SK-N-SH (cell line): ENCODE measurements around the gene KCTD17. TPM values are rescaled to one million over a fixed set of nuclear protein-coding genes. Genes with fewer than 3 reads are reported as not detected.

Experiments
- CTCF ChIA-PET: fragments of 300-600, 350-600 bp; formaldehyde crosslinking; extraction: SDS; loops from one replicate; lab custom pipeline; 2021; lab: Yijun Ruan, JAX
- POLR2A ChIA-PET: fragments of 350-600 bp; sonication (Branson Sonifier 250); formaldehyde crosslinking; extraction: SDS; loops from one replicate; lab custom pipeline; 2020; ENCODE audit warnings: antibody characterized with exemption, inconsistent platforms; lab: Yijun Ruan, JAX
- DNase-seq: peaks from one replicate; pipeline ENCODE4 v3.0.0; 2012
- H2AFZ ChIP-seq: fragments of 200-600 bp; sonication (generic); 2 replicates; pipeline ENCODE4 v1.8.1; 2016; ENCODE audit warnings: antibody characterized with exemption, mild to moderate bottlenecking, low read depth
- H3F3A ChIP-seq: fragments of 200-600 bp; sonication (generic); replicated peaks from 2 replicates; pipeline ENCODE3; 2016; ENCODE audit warnings: antibody characterized with exemption, mild to moderate bottlenecking; ENCODE audit not compliant: insufficient read depth
- H3K27ac ChIP-seq, 2 experiments: fragments of 200-500 bp in 1 of 2; fragments of 200-600 bp in 1 of 2; sonication (Bioruptor generic) in 1 of 2; sonication (generic), shearing (Covaris generic) in 1 of 2; 2 replicates each; pipeline versions ENCODE4 v1.5.1 to v1.6.1; 2014 to 2016; ENCODE audit warnings: low read depth in 2 of 2, inconsistent platforms in 1 of 2, low read length in 1 of 2, mild to moderate bottlenecking in 1 of 2, mixed read lengths in 1 of 2
- H3K27me3 ChIP-seq: fragments of 200-600 bp; sonication (generic), shearing (Covaris generic); 2 replicates; pipeline ENCODE4 v1.6.1; 2016; ENCODE audit warnings: mixed run types; ENCODE audit not compliant: insufficient read depth
- H3K36me3 ChIP-seq, 2 experiments: fragments of 200-500 bp in 1 of 2; fragments of 200-600 bp in 1 of 2; sonication (Bioruptor generic) in 1 of 2; sonication (generic) in 1 of 2; replicated peaks in 1 of 2; 2 replicates each; pipeline versions ENCODE3 to v1.5.1; 2014 to 2016; ENCODE audit warnings: low read length in 1 of 2, mild to moderate bottlenecking in 1 of 2; ENCODE audit not compliant: insufficient read depth in 2 of 2, control insufficient read depth in 1 of 2
- H3K4me1 ChIP-seq, 2 experiments: fragments of 200-500 bp in 1 of 2; fragments of 200-600 bp in 1 of 2; sonication (Bioruptor generic) in 1 of 2; sonication (generic), shearing (Covaris generic) in 1 of 2; 2 replicates each; pipeline versions ENCODE4 v1.5.1 to v1.6.1; 2014 to 2016; ENCODE audit warnings: low read depth in 1 of 2, low read length in 1 of 2, mixed run types in 1 of 2; ENCODE audit not compliant: insufficient read depth in 2 of 2, control insufficient read depth in 1 of 2
- H3K4me2 ChIP-seq: fragments of 200-600 bp; sonication (generic), shearing (Covaris generic); 2 replicates; pipeline ENCODE4 v1.6.1; 2017; ENCODE audit warnings: mixed run types
- H3K4me3 ChIP-seq, 2 experiments: fragments of 200-500 bp in 1 of 2; fragments of 200-600 bp in 1 of 2; sonication (Bioruptor generic) in 1 of 2; sonication (generic), shearing (Covaris generic) in 1 of 2; 2 replicates each; pipeline versions ENCODE4 v1.5.1 to v1.8.1; 2014 to 2016; ENCODE audit warnings: low read depth in 2 of 2, inconsistent platforms in 1 of 2, low read length in 1 of 2, mild to moderate bottlenecking in 1 of 2, mixed read lengths in 1 of 2, moderate library complexity in 1 of 2
- H3K79me2 ChIP-seq: fragments of 200-600 bp; sonication (generic); 2 replicates; pipeline ENCODE4 v1.8.1; 2017; ENCODE audit warnings: mild to moderate bottlenecking; ENCODE audit not compliant: insufficient read depth
- H3K9ac ChIP-seq: fragments of 200-600 bp; sonication (generic); 2 replicates; pipeline ENCODE4 v1.6.1; 2017; ENCODE audit warnings: mixed run types
- H3K9me2 ChIP-seq: fragments of 200-600 bp; sonication (generic); 2 replicates; pipeline ENCODE4 v1.6.1; 2017; ENCODE audit warnings: mixed run types
- H3K9me3 ChIP-seq: fragments of 200-600 bp; sonication (generic); 2 replicates; pipeline ENCODE4 v1.6.1; 2017; ENCODE audit warnings: mixed run types, mild to moderate bottlenecking, moderate library complexity
- H4K20me1 ChIP-seq: fragments of 200-600 bp; sonication (generic); 2 replicates; pipeline ENCODE4 v1.6.1; 2017; ENCODE audit warnings: mild to moderate bottlenecking, mixed run types; ENCODE audit not compliant: insufficient read depth
- CTCF ChIP-seq: fragments of 200-600 bp; sonication (generic); IDR thresholded peaks from 2 replicates; pipeline ENCODE4 v1.6.1; 2017; ENCODE audit warnings: antibody characterized with exemption, mild to moderate bottlenecking, moderate library complexity
- ELF1 ChIP-seq: IDR thresholded peaks from 2 replicates; pipeline ENCODE4 v1.4.0; 2012
- FOXM1 ChIP-seq: IDR thresholded peaks from 2 replicates; pipeline ENCODE4 v1.4.0; 2012; ENCODE audit warnings: low read depth, mild to moderate bottlenecking
- JUND ChIP-seq: IDR thresholded peaks from 2 replicates; pipeline ENCODE4 v1.4.0; 2012
- PBX3 ChIP-seq: IDR thresholded peaks from 2 replicates; pipeline ENCODE4; 2012
- RAD21 ChIP-seq: IDR thresholded peaks from 2 replicates; pipeline ENCODE4 v1.6.1; 2012; ENCODE audit warnings: mild to moderate bottlenecking, low read length
- RFX5 ChIP-seq: IDR thresholded peaks from 2 replicates; pipeline ENCODE4 v1.6.1; 2012; ENCODE audit warnings: mild to moderate bottlenecking, improper control_type of control experiment, low read length
- SIN3A ChIP-seq: IDR thresholded peaks from 2 replicates; pipeline ENCODE4 v1.6.1; 2012; ENCODE audit warnings: low read depth, mild to moderate bottlenecking, low read length, moderate library complexity, borderline replicate concordance
- TAF1 ChIP-seq: IDR thresholded peaks from 2 replicates; pipeline ENCODE4 v1.6.1; 2012; ENCODE audit warnings: low read depth, mild to moderate bottlenecking, low read length, moderate library complexity, borderline replicate concordance
- WGBS: methylation state at CpG from one replicate; pipeline ENCODE4 v1.1.6; 2017; ENCODE audit warnings: low lambda C conversion rate; 5-methylcytosine and 5-hydroxymethylcytosine counted together
- polyA plus RNA-seq, 3 experiments: library from polyadenylated mRNA; depleted of rRNA; stranded (reverse); fragments of >200 nt; gene quantifications; 2 replicates each; pipeline ENCODE4 v1.2.3, GENCODE V29; 2012
- TF ChIP-seq, protein P1 (sequence below): IDR thresholded peaks from 2 replicates; pipeline ENCODE4 v1.4.0; 2012; ENCODE audit warnings: low read depth, borderline replicate concordance
- TF ChIP-seq, protein P2 (sequence below): IDR thresholded peaks from 2 replicates; pipeline ENCODE4 v1.4.0; 2012; ENCODE audit warnings: low read depth, borderline replicate concordance
- TF ChIP-seq, protein P3 (sequence below): fragments of 150-350 bp; IDR thresholded peaks from 2 replicates; pipeline ENCODE4 v1.6.1; 2016; ENCODE audit warnings: mild to moderate bottlenecking, low read depth, low read length

Gene KCTD17
- polyA plus RNA-seq, 1 of the 3 experiments (the other 2 are of a cell fraction) = 57.8 TPM

DNA sequence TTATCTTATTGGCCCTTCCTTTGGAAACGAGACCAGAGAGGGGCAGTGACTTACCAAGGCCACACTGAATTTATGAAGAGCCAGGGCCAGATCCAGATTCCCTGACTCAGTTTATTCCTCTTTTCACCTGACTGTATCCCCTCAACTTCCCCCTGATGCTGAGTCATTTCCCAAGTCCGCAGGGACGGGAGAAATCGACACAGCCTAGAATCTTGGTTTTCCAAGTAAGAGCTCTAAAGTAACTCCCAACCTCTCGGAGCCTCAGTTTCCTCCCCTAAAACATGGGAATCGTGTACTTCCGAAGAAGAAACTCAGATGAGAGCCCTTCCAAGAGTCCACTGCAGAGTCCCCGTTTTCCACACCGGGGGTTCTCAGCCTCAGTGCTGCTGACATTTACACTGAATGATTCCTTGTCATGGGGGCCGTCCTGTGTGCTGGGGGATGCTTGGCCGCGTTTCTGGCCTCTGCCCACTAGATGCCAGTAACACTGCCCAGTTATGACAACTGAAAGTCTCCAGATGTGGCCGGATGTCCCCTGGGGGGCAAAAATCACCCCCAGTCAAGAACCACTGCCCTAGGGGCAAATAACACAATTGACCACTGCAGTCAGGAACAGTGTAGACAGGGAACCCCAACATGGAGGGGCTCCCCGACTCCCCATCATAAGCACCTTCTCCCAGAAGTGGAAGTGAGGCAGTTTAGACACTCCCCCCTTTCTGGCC lies 20.8 kb upstream of the KCTD17 start:
- Histone ChIP-seq H3K4me3 (no peak overlapping the region), H3K36me3 (peaks cover 6 to 37% of the 10 kb centered on the region in 2 experiments)

GRCh38 chr22:37032134-37032534 lies 19.4 kb upstream of the KCTD17 start:
- no peak overlapping the region for H3K9ac ChIP-seq
- H3K4me2 ChIP-seq = no peak overlapping the region
- TF ChIP-seq JUND (no peak), SIN3A (no peak), RAD21 (no peak), TAF1 (no peak), ELF1 (no peak), RFX5 (no peak), PBX3 (no peak), FOXM1 (no peak)
- TF ChIP-seq, protein P1, sequence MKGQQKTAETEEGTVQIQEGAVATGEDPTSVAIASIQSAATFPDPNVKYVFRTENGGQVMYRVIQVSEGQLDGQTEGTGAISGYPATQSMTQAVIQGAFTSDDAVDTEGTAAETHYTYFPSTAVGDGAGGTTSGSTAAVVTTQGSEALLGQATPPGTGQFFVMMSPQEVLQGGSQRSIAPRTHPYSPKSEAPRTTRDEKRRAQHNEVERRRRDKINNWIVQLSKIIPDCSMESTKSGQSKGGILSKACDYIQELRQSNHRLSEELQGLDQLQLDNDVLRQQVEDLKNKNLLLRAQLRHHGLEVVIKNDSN = no peak
- TF ChIP-seq, protein P2, sequence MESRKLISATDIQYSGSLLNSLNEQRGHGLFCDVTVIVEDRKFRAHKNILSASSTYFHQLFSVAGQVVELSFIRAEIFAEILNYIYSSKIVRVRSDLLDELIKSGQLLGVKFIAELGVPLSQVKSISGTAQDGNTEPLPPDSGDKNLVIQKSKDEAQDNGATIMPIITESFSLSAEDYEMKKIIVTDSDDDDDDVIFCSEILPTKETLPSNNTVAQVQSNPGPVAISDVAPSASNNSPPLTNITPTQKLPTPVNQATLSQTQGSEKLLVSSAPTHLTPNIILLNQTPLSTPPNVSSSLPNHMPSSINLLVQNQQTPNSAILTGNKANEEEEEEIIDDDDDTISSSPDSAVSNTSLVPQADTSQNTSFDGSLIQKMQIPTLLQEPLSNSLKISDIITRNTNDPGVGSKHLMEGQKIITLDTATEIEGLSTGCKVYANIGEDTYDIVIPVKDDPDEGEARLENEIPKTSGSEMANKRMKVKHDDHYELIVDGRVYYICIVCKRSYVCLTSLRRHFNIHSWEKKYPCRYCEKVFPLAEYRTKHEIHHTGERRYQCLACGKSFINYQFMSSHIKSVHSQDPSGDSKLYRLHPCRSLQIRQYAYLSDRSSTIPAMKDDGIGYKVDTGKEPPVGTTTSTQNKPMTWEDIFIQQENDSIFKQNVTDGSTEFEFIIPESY = no peak
- TF ChIP-seq, protein P3, sequence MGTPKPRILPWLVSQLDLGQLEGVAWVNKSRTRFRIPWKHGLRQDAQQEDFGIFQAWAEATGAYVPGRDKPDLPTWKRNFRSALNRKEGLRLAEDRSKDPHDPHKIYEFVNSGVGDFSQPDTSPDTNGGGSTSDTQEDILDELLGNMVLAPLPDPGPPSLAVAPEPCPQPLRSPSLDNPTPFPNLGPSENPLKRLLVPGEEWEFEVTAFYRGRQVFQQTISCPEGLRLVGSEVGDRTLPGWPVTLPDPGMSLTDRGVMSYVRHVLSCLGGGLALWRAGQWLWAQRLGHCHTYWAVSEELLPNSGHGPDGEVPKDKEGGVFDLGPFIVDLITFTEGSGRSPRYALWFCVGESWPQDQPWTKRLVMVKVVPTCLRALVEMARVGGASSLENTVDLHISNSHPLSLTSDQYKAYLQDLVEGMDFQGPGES = no peak
- no peak overlapping the region for H3K4me3 ChIP-seq
- 76% methylated on average over 2 of the region's 2 CpGs for WGBS
- H3K36me3 ChIP-seq = peaks cover 0 to 26% of the 10 kb centered on the region in 2 experiments
- no peak overlapping the region for H3K27ac ChIP-seq
- H3K27me3 ChIP-seq = no peaks in the 10 kb centered on the region
- H3K9me2 ChIP-seq = no peaks in the 10 kb centered on the region
- DNase-seq = no peak
- CTCF ChIA-PET = interaction anchor here (0.7 to 2.0 kb wide), 7 partner anchors 9 to 228 kb away, joined by 3 to 8 read pairs (median 5); partner anchors contain the start of genes MPST and TST
- no peaks in the 10 kb centered on the region for H4K20me1 ChIP-seq
- POLR2A ChIA-PET = interaction anchor here (0.7 to 1.2 kb wide), 3 partner anchors 19 to 586 kb away, joined by 3 read pairs; partner anchors contain the start of gene KCTD17
- H3K4me1 ChIP-seq = no peaks in the 10 kb centered on the region
- no peaks in the 10 kb centered on the region for H3K9me3 ChIP-seq
- H3F3A ChIP-seq = no peaks in the 10 kb centered on the region
- no peak overlapping the region for H2AFZ ChIP-seq
- no peaks in the 10 kb centered on the region for H3K79me2 ChIP-seq

More for the DNA sequence above, 20.8 kb upstream of the KCTD17 start:
- WGBS = 83% methylated on average over 10 of the region's 14 CpGs
- peak; percentile 54 for DNase-seq
- no peak overlapping the region for H2AFZ ChIP-seq
- H3K4me2 ChIP-seq = no peak overlapping the region
- CTCF ChIA-PET = interaction anchor here (0.9 to 2.2 kb wide), 4 partner anchors 10 to 169 kb away, joined by 3 to 17 read pairs (median 4); partner anchors contain the start of genes MPST and TST
- no peaks in the 10 kb centered on the region for H3K79me2 ChIP-seq
- no peaks in the 10 kb centered on the region for H3K27me3 ChIP-seq
- no peak overlapping the region for H3K9ac ChIP-seq
- H3K9me3 ChIP-seq = no peaks in the 10 kb centered on the region
- no peaks in the 10 kb centered on the region for H3K9me2 ChIP-seq
- no peaks in the 10 kb centered on the region for H3F3A ChIP-seq
- POLR2A ChIA-PET = no interaction called here
- no peaks in the 10 kb centered on the region; a peak in 1 of 4 replicates for H3K4me1 ChIP-seq
- H4K20me1 ChIP-seq = no peaks in the 10 kb centered on the region
- no peak overlapping the region for H3K27ac ChIP-seq
- peak; percentile 27; the same call in 1 of the 2 replicates for TF ChIP-seq CTCF
- TF ChIP-seq RAD21 = no peak
